Activated CD8-positive, alpha-beta memory T cell treated with anti-CD3 and anti-CD28 coated beads for 1 hour (primary cell): Measurements from ENCODE around the gene ACOX2.
A peak's percentile ranks its signal among the peaks of the same experiment; 100 is the strongest.

Experiments
- DNase-seq, 2 donors: peaks; one replicate each; pipeline ENCODE4 v3.0.0-alpha.2; 2020; ENCODE audit warnings: low read depth in 1 of 2; ENCODE audit errors: extremely low read depth in 1 of 2

ACOX2 gene

GRCh38 chr3:58536501-58537411 is at the start of gene ACOX2:
Gene ACOX2, minus strand, starts transcription at chr3:58537190. Its CDS starts 2,084 bp downstream, at chr3:58535106.
- DNase-seq, result no peak

- DNase-seq, result no peak
Observed at GRCh38 chr3:58585994-58586393, 49.0 kb upstream of the ACOX2 start.

- DNase-seq, result peak; percentile 3 to 8
Observed at GRCh38 chr3:58585005-58585786, 48.2 kb upstream of the ACOX2 start.

- DNase-seq, result no peak
Observed at GRCh38 chr3:58584690-58585004, 47.7 kb upstream of the ACOX2 start.

- DNase-seq, result no peak
Observed at GRCh38 chr3:58581328-58582091, 44.5 kb upstream of the ACOX2 start.

GRCh38 chr3:58580826-58581327 is 43.9 kb upstream of the ACOX2 start:
- DNase-seq, result no peak

- no peak for DNase-seq
Observed at GRCh38 chr3:58578873-58579272, 41.9 kb upstream of the ACOX2 start.

- no peak for DNase-seq
Observed at GRCh38 chr3:58577269-58577821, 40.4 kb upstream of the ACOX2 start, which contains the start of gene FAM107A. Gene FAM107A, minus strand, starts transcription at chr3:58577391. Its CDS starts 7,531 bp downstream, at chr3:58569860.

- DNase-seq, result no peak
Observed at GRCh38 chr3:58576716-58577115, 39.7 kb upstream of the ACOX2 start.

GRCh38 chr3:58575971-58576652 is 39.1 kb upstream of the ACOX2 start:
- no peak for DNase-seq

- DNase-seq, result no peak
Observed at GRCh38 chr3:58574682-58575081, 37.7 kb upstream of the ACOX2 start.

- no peak for DNase-seq
Observed at GRCh38 chr3:58574106-58574505, 37.1 kb upstream of the ACOX2 start.

GRCh38 chr3:58573640-58574039 is 36.6 kb upstream of the ACOX2 start:
- no peak for DNase-seq

GRCh38 chr3:58572634-58573230 is 35.7 kb upstream of the ACOX2 start:
- no peak for DNase-seq

- DNase-seq, result no peak
Observed at GRCh38 chr3:58572013-58572633, 35.1 kb upstream of the ACOX2 start.

GRCh38 chr3:58570851-58571250 is 33.9 kb upstream of the ACOX2 start:
- no peak for DNase-seq

- no peak for DNase-seq
Observed at GRCh38 chr3:58569287-58570001, 32.5 kb upstream of the ACOX2 start.

- peak; percentile 17 to 59 for DNase-seq
Observed at GRCh38 chr3:58568572-58569286, 31.7 kb upstream of the ACOX2 start.
